ENCODE data around the gene MCM5. TPM values are rescaled to one million over a fixed set of nuclear protein-coding genes. Genes with fewer than 3 reads are reported as not detected.

The MCM5 gene
- total RNA-seq, 3 donors from 2014 or later = 18.5 to 45.2 (median 30.3) TPM

DNA sequence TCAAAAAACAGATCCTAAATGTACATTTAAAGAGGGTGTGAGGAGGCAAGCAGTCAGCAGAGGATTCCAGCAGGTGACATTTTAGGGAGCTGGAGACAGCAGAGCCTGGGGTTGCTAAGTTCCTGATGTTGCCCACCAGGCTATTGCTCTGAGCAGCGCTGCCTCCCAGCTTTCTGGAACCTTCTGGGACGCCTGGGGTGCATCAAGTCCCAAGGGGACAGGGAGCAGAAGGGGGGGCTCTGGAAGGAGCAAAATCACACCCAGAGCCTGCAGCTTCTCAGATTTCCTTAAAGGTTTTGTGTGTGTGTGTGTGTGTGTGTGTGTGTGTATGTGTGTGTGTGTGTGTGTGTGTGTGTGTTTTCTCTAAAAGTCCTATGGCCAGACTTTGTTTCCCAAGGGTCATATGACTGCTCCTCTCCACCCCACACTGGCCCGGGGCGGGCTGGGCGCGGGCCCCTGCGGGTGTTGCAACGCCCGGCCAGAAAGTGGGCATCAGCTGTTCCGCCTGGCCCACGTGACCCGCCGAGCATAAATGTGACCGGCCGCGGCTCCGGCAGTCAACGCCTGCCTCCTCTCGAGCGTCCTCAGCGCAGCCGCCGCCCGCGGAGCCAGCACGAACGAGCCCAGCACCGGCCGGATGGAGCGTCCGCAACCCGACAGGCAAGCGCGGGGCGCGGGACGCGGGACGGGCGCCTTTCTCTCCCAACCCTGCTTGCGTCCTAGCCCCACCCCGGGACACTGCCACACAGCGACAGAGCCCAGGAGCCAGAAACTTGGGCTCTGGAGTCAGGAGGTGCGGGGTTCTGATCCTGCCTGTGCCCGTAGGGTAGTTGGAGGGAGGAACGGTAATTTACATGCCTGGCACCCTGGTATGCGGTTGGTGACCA is 19.2 kb upstream of the MCM5 start, which contains the start of gene HMOX1:
HMOX1 (plus strand) TSS at position 560 of the 887 bp plus-strand sequence; CDS start at position 638, 78 bp downstream.
- Histone ChIP-seq H3K4me1 (ENCODE audit: low read depth) (peaks cover 46% of the 10 kb centered on the region), H3K36me3 (ENCODE audit: low read depth) (no peaks in the 10 kb centered on the region), H3K9me3 (no peaks in the 10 kb centered on the region), H3K4me3 (peak within 1 kb of the TSS; percentile 29)
- DNase-seq (peak; percentile 92 to 95 (median 94)), ATAC-seq (peak; percentile 79)
- TF ChIP-seq, protein P1, sequence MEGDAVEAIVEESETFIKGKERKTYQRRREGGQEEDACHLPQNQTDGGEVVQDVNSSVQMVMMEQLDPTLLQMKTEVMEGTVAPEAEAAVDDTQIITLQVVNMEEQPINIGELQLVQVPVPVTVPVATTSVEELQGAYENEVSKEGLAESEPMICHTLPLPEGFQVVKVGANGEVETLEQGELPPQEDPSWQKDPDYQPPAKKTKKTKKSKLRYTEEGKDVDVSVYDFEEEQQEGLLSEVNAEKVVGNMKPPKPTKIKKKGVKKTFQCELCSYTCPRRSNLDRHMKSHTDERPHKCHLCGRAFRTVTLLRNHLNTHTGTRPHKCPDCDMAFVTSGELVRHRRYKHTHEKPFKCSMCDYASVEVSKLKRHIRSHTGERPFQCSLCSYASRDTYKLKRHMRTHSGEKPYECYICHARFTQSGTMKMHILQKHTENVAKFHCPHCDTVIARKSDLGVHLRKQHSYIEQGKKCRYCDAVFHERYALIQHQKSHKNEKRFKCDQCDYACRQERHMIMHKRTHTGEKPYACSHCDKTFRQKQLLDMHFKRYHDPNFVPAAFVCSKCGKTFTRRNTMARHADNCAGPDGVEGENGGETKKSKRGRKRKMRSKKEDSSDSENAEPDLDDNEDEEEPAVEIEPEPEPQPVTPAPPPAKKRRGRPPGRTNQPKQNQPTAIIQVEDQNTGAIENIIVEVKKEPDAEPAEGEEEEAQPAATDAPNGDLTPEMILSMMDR (IDR thresholded peaks at IDR 0.05) = no peak
- intact Hi-C loops (cut with DNase I, micrococcal nuclease) = no loop called here

- Histone ChIP-seq H3K36me3 (ENCODE audit: low read depth) (no peaks in the 10 kb centered on the region), H3K4me1 (ENCODE audit: low read depth) (peaks cover 42% of the 10 kb centered on the region), H3K4me3 (peak overlapping the region; percentile 29), H3K9me3 (no peaks in the 10 kb centered on the region)
- intact Hi-C loops (cut with DNase I, micrococcal nuclease) = no loop called here
- TF ChIP-seq, protein P1 (IDR thresholded peaks at IDR 0.05) = no peak
- DNase-seq (peak in 1 of 3 donors; percentile 38), ATAC-seq (no peak)
These were observed 18.4 kb upstream of the MCM5 start for GRCh38 chr22:35381424-35382009.

- TF ChIP-seq, protein P1 (IDR thresholded peaks at IDR 0.05) = no peak
- Histone ChIP-seq H3K9me3 (no peaks in the 10 kb centered on the region), H3K36me3 (ENCODE audit: low read depth) (no peaks in the 10 kb centered on the region), H3K4me3 (no peak overlapping the region), H3K4me1 (ENCODE audit: low read depth) (peaks cover 21% of the 10 kb centered on the region)
- no peak for DNase-seq
- no peak for ATAC-seq
- intact Hi-C loops (cut with DNase I, micrococcal nuclease) = no loop called here
These were observed 16.3 kb upstream of the MCM5 start for GRCh38 chr22:35383679-35384071.

DNA sequence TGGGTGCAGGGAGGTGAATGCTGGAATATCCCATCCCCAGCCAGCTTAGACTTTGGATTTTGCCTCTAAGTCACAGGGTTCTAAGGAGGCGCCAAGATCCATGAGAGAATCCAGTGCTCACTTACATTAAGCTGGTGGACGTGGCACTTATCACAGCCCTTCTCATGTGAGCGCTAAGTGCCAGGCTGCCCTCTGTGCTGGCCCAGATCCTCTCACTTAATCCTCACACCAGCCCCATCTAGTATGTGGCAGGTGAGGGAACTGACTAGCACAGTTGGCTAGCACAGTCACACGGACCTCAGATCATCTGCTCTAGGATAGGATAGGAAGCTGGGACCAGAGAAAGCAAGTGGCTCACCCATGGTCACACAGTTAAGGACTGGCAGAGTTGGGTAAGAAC is 15.4 kb upstream of the MCM5 start:
- Histone ChIP-seq H3K9me3 (no peaks in the 10 kb centered on the region), H3K4me1 (ENCODE audit: low read depth) (peaks cover 19% of the 10 kb centered on the region), H3K4me3 (no peak overlapping the region), H3K36me3 (ENCODE audit: low read depth) (no peaks in the 10 kb centered on the region)
- ATAC-seq (no peak), DNase-seq (no peak)
- TF ChIP-seq, protein P1 (IDR thresholded peaks at IDR 0.05) = no peak
- intact Hi-C loops (cut with DNase I, micrococcal nuclease) = no loop called here

- no peak overlapping the region for H3K4me3 ChIP-seq
- intact Hi-C loops (cut with DNase I, micrococcal nuclease) = no loop called here
- TF ChIP-seq, protein P1 (IDR thresholded peaks at IDR 0.05) = no peak
These were observed 14.9 kb upstream of the MCM5 start for GRCh38 chr22:35384975-35385588.

More at GRCh38 chr22:35384975-35385588, 14.9 kb upstream of the MCM5 start:
- Histone ChIP-seq H3K9me3 (no peaks in the 10 kb centered on the region), H3K4me1 (ENCODE audit: low read depth) (peaks cover 14% of the 10 kb centered on the region), H3K36me3 (ENCODE audit: low read depth) (no peaks in the 10 kb centered on the region)
- ATAC-seq (no peak), DNase-seq (peak in 1 of 3 donors; percentile 2)

All from mucosa of descending colon (tissue), 3 donors.